Panc1 (cell line): ENCODE results near the gene CHST5.

Experiments used
- REST ChIP-seq, 2 experiments: IDR thresholded peaks; 2 replicates each; pipeline ENCODE4 v1.6.1; 2011 to 2012; ENCODE audit warnings: low read depth in 2 of 2, control low read depth in 1 of 2, low read length in 1 of 2, mild to moderate bottlenecking in 1 of 2, moderate library complexity in 1 of 2; ENCODE audit not compliant: insufficient read depth in 1 of 2
- TF ChIP-seq, protein P1 (sequence below): fragments of 450-650 bp; IDR thresholded peaks from 2 replicates; pipeline ENCODE4 v1.5.1; 2017; ENCODE audit warnings: mild to moderate bottlenecking

GRCh38 chr16:75494184-75494583 lies 41.7 kb downstream of the CHST5 start:
- TF ChIP-seq, protein P1, sequence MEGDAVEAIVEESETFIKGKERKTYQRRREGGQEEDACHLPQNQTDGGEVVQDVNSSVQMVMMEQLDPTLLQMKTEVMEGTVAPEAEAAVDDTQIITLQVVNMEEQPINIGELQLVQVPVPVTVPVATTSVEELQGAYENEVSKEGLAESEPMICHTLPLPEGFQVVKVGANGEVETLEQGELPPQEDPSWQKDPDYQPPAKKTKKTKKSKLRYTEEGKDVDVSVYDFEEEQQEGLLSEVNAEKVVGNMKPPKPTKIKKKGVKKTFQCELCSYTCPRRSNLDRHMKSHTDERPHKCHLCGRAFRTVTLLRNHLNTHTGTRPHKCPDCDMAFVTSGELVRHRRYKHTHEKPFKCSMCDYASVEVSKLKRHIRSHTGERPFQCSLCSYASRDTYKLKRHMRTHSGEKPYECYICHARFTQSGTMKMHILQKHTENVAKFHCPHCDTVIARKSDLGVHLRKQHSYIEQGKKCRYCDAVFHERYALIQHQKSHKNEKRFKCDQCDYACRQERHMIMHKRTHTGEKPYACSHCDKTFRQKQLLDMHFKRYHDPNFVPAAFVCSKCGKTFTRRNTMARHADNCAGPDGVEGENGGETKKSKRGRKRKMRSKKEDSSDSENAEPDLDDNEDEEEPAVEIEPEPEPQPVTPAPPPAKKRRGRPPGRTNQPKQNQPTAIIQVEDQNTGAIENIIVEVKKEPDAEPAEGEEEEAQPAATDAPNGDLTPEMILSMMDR = no peak
- no peak for TF ChIP-seq REST (IDR thresholded peaks at IDR 0.05; ENCODE audit: insufficient read depth in 1 of 2, low read depth in 2 of 2, low read length in 1 of 2)
